ENCODE results near the gene CDK14.

Gene CDK14

DNA sequence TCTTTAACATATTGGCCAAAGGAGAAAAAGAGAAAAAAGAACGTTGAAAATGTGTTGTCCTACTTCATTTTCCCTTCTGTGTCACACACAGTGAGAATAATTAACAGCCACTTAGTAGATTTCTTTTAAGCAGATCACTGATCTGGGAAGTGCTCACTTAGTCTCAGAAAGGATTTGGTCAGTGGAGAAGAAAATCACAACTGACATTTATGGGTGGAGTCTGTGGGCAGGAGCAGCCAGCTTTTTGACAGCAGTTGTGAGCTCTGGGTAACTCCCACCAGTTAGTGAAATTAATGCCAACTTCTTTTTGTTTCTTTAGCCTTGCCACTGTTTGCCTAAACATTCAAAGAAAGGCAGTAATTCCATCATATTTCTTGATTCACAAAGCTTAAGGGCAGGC lies 49.7 kb downstream of the CDK14 start:
- no peak for DNase-seq

DNA sequence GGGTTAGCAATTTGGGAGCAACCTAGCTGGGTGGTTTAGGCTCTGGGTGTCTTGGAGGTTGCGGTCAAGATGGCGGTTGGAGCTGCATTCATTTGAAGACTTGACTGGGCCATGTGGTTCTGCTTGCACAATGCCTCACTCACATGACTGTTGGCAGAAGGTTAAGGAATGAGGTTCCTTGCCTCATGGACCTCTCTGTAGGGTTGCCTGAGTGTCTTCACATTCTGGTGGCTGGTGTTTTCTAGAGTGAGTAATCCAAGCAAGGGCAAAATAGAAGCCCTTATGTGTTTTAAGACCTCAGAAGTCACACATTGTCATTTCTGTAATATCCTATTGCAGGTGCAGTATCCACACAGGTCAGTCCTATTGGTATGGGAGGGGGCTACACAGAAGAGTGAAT lies 52.0 kb downstream of the CDK14 start:
- no peak for DNase-seq

DNA sequence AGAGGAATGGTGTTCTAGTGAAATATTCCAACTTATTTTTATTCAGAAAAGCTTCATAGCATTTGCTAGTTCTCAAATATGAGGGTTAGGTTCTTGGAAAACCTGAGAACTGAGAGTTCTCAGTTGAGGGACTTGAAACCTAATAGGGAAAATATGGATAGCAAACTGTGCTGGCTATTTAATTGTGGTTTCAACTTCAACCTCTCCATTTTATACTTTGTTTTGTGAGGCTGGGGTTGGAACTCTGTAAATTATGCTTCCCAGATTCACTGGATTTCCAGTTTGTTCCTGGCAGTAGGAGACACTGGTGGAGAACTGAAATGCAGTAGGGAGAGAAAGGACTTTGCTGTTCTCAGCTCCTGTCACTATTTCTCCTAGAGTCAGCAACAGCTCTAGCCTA lies 52.7 kb downstream of the CDK14 start:
- DNase-seq: no peak

DNA sequence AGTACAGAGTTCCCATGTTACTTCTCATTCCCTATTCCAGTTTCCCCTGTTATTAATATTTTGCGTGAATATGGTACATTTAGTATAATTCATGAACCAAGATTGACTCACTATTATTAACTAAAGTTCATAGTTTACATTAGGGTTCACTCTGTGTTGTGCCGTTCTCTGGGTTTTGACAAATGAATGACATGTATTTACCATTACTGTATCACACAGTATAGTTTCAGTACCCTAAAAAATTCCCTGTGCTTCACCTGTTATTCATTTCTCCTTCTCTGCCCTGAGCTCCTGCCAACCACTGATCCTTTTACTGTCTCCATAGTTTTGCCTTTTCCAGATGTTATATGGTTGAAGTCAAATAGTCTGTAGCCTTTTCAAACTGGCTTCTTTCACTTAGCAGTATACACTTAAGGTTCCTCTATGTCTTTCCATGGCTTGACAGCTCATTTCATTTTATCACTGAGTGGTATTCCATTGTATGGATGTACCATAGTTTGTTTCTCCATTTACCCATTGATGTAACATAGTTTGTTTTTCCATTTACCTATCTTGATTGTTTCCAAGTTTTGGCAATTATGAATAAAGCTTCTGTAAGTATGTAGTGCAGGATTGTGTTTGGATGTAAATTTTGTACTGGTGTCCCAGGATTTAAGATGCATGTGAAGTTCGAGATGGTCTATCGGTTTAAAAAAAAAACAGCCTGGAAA lies 58.8 kb downstream of the CDK14 start:
- DNase-seq: no peak

DNA sequence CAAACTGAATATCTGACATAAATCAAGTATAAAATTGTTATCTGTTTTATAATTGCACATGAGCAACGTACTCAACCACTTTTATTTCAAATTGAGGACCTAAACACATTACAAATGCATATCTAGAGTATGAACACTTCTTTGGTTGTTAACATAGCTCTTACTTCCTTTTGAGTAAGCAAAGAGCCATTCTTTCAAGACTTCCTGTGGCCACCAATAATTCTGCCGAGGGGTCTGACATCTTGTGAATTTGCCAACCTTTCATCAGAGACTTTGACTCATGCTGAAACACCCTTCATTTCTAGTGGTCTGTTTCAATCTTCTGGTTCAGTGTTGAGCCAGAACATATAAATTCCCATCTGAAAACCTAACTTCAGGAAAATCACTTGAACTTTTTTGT lies 59.4 kb downstream of the CDK14 start:
- no peak for DNase-seq

DNA sequence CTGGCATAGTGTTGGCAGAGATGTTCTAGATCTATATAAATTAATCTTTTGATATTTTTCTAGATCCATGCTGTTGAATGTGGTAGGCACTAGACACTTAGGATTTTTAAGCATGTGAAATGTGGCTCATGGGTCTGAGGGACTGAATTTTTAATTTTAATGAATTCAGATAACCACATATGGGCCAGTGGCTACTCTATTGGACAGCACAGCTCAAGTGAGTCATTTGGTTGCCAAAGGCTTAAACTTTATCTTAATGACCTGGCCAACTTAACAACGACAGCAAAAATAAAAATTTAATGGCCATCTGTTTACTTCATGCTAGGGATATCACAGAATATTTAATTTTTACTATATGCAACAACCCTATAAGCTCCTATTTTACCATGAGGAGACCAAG lies 61.4 kb downstream of the CDK14 start:
- no peak for DNase-seq

DNA sequence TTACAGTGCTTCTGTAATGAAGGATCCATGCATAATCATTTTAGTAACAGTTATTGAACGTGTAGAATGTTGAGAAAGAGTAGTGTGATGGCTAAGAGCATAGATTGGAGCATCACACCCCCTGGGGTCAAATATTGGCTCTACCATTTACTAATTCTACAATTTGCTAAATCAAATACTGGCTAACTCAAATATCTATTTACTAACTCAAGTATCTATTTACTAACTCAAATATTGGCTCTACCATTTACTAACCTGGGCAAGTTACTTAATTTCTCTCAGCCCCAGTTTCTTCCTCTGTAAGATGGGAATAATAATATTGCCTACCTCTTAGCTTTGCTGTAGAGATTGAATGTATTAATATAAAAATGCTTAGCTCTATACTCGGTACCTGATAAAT lies 64.0 kb downstream of the CDK14 start:
- no peak for DNase-seq

DNA sequence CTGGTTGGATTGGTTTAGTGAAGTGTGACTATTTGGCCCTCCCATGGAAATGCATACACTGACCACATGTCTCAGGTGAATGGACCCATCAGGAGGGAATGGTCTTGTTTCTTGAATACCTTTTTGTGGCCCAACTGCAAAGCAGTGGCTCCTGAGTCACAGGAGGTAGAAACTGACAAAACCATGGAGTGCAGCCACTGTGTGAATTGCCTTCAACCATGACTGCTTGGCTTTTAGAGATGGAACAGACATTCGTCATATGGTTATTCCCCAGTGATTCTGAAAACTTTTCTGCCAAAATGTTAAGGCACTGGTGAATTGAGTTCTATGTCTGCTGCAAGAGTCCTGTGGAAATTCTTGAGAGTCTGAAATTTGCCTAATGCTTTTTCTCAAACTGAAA lies 64.7 kb downstream of the CDK14 start:
- no peak for DNase-seq

DNA sequence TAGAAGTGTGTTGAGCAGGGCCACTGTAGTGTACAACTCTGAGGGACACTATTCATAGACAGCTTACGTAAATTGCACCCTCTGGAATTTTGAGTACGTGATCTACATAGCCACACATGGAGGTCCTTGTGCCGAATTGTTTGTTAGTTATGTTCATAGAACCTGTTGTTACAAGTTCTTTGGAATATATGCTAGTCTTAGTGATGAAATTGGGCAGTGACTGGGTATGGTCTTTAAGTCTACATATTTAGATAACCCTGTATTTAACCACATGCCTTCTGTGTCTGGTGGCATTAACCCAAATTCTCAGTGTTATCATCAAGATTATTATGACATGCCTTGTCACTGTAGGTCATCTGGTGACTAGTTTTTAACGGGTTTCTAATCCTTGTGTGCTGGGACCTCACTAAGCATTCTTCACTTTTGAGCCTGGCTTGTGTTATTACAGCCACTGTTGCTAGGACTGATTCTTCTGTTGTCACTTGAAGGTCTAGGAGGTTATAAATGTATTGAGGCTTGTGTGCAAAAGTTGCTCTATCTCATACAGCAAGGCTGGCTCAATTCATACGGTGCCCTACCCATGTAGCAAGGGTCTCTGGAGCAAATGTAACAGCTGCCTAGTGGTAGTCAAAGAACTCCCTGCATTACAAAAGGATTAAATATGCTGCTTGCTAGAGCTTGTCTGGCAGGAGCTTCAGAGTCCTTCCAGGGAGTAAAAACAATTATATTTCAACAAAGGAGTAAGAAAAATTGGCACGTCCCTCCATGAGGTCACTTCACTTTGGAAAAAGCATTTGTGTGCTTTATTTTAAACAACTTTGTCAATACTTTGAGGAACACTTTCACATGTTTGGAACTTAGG lies 65.4 kb downstream of the CDK14 start:
- DNase-seq: no peak

DNA sequence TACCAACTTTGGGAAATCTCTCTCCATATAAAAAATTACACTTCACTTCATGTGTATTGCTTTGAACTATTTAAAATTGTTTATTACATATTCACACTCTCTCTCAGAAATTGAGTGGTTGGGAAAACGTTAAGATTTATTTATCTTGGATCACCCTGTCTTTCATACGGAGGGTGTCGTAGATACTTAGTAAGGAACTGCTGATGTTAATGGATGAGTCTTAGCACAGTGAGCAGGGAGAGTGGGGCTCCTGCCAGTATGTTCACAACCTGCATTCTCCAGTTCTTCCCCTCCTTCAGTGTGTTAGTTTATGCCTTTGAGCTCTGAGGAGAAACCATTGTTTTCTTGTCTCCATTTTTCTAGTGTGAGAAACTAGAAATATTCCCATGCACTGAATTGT lies 67.1 kb downstream of the CDK14 start:
- no peak for DNase-seq

DNA sequence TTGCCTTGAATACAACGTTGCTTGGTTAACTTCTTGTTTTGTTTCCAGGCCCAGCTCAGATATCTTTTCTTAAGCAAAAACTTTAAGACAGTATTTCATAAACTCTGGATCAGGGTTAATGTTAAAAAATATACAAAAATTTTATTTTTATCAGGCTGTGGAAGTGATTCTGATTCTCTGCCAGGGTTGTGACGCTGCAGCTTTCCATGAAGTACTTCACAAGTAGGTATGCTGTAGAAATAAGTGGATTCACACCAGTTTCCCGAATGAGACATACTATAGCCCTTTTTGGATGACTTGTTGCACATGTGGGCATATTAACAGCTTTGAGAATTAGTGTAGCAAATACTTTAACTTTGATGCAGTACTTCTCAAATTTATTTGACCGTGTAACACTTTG lies 70.1 kb downstream of the CDK14 start:
- no peak for DNase-seq

DNA sequence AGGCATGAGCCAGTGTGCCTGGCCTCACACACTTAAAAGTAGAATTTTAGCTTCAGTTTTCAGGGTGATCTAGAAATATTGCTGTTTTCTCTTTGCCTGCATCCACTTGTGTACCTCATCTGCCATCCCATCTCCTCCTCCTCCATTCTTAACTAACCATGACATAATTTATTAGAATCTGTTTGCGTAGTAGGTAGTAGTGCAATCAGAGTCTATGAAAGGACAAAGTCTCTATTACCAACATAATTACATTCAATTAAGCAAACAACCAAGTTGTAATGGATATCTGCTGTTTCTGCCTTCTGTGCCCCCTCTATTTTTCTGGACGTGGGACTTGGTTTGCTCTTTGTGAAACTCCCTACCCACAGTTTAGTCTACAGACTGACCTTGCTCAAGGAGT lies 72.9 kb downstream of the CDK14 start:
- no peak for DNase-seq

DNA sequence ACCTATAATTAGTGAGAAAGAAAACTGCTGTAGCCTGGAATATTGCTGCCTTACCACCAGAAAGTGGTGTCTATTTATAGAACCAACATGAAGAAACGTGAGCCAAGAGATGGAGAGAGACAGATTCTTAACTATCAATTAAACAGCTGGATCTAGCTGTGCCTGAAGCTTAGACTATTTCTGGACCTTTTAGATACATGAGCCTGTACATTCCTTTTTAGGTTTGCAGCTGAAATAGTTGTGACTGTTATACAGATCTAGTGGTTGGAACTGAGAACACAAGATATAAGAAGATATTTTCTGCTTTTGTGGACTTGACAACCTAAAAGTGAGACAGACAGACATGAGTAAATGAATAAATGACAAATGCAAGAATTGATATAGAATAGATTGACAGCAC lies 73.4 kb downstream of the CDK14 start:
- no peak for DNase-seq

DNA sequence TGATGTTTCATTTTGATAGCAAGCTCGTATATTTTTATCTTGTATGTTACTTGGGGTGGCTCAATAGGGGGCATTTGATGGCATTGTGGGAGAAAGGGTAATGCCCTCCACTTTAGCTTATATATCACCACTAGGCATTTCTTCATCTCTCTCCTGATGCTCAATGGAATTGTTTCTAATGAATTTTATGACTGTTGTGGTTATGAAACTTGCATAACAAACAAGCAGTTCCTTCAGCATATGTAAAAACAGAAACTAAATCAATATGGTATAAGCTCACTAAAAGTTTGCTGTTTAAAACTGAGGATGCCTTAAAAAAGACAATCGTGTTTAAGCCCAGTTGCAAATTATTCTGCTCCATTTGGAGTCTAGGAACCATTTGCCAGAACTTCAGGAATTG lies 75.5 kb downstream of the CDK14 start:
- DNase-seq: no peak

DNA sequence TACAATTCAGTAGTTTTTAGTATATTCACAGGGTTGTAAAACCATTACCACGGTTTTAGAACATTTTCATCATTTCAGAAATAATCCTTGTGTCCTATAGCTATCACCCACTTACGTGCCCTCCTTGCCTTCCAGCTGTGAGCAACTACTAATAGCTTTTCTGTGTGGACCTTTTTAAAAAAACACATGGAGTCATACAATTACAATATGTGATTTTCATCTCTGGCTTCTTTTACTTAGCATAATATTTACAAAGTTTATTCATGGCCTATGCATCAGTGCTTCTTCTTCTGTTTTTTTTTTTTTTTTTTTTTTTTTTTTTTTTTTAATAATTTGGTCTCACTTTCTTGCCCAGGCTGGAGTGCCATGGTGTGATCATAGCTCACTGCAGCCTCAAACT lies 76.1 kb downstream of the CDK14 start:
- DNase-seq: no peak

DNA sequence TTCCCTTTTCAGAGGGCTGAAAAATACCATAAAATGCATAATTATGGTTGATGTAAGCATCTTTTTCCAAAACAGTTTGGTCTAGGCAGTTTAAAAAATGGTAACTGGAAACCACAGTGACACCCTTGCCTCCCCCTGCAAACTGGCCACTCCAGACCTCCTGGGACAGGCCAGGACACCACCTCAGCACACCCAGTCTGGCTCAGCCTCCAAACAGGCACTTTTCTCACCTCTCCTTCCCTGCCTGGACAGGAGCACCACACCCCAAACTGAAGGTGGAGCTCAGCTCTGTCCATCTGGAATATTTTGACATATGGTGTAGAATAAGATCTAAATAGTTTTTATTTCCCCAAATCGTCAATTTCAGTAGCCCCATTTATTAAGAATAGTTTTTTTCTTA lies 78.5 kb downstream of the CDK14 start:
- DNase-seq: no peak

DNA sequence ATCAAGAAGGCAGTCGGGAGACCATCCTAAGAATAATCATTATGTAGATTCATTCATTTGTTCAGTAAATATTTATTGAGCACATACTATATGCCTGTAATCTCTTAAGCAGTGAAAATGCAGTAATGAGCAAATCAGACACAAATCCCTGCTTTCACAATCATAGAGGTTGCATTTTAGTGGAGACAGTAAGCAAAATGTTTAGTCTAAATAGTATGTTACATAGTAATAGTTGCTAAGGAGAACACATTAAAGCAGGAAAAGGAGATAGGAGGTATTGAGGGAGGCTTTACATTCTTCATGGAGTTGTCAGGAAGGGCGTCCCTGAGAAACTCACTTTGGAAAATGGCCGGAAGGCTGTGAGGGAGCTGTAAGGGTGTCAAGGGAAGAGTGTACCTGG lies 79.9 kb downstream of the CDK14 start:
- no peak for DNase-seq

DNA sequence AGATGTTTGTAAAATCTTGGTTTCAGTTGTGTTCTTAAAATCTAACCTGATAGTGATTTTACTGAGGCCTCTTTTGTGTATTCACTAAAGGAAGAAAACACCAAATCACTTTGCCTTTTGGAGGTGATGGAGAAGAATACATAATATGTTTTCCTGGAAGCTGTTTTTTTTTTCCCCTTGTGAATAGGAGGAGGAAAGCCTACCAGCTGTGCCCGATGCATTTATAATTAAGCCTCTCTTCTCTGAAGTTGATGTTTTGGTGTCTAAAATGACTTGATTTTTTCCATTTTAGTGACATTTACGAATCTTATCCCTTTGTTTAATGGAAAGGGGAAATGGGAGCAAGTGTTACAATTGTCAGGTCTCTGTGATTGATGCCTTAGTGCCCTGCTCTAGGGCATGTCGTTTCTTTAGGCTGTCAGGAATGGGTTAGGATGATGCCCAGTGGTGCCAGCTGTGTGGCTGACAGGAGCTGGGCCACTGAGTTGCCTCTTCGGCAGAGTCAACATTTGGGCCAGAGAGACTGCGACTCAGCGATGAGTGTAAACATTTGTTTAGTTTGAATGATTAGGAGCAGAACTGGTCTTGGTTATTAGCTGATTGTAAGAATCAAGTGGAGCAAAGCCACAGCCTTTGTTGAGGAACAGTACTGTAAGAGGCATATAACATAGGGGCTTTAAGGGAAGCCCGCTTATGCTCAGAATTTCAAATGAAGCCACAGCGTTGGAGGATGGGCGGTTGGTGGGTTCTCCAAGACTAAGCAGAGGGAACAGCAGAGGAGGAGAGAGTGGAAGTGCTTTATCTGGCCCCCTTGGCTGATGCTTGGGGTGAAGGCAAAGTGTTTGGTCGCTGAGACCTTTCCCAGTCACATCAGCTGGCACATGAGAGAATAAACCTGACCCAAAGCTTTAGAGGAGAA lies 81.6 kb downstream of the CDK14 start:
- DNase-seq: no peak

DNA sequence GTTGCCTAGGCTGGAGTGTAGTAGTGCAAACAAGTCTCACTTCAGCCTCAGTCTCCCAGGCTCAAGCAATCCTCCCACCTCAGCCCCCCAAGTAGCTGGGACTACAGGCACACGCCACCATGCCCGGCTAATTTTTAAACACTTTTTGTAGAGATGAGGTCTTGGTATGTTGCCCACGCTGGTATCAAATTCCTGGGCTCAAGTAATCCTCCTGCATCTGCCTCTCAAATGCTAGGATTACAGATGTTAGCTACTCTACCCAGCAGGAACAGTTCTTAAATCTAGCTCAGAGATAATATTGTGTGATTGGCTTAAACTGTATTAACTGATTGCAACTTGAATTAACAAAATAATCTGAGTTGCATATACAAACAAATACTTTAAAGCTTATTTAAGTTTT lies 82.9 kb downstream of the CDK14 start:
- no peak for DNase-seq

DNA sequence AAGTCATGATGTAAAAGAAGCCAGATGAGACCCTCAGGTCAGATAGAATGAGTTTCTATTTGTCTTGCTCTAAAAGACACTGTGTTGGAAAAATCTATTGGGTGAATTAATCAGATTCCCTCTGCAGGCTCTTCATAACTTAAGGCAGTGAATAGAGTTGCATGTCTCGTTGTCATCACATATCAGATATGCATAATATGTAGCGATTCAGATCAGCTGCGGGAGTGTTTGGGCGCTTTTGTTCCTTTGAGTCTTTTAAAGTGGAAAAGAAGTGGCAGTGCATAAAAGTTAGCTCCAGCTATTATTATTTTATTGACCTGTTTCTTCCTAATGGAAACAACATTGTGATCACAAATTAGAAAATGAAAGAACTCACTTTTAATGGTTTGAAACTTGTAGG lies 84.4 kb downstream of the CDK14 start:
- no peak for DNase-seq

DNA sequence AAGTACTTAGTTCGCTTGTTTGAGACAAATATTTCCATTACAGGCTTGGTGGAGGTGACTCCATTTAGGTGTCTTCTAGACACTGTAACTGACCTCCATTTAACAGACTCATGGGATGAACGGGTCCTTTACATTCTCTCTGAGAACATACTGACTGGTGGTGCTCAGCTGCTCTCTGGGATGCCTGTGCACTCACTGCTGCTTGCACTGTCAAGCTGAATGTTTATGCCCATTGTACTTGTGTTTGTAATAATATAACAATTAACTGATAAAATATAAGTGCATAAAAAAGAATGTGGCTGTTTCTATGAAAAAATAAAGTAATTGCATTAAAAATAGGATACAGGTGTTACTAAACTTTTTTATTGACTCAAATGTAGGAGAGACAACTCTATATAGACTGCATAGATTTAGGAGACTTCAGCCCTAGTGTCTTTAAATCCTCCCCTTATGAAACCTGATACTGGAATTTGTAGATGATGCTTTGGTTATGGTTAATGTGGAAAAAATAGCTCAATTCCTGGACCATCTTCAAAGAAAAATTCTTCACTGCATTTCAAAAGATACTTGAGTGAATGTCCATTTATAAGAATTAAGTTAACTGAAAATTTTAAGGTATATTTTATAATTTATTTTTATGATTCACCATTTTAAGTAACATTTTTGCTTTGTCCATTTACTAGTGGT lies 85.4 kb downstream of the CDK14 start:
- DNase-seq: no peak

DNA sequence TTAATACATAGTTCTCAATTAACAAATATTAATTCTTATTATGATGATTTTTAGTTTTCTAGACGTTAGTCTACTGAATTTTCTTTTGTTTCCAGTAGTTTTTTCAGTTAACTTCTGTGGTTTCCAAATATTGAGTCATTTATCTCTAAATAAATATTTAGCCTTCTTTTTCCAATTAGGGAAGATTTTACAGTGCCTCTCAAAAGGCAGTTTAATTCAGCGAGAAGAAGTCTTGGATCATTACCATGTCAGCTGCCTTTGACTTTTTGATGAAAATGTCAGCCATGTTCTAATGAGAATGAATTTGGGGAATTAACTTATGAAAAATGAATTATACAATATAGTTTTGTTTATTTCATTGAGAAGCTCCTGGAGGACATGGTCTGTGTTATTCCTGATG lies 90.0 kb downstream of the CDK14 start:
- no peak for DNase-seq

DNA sequence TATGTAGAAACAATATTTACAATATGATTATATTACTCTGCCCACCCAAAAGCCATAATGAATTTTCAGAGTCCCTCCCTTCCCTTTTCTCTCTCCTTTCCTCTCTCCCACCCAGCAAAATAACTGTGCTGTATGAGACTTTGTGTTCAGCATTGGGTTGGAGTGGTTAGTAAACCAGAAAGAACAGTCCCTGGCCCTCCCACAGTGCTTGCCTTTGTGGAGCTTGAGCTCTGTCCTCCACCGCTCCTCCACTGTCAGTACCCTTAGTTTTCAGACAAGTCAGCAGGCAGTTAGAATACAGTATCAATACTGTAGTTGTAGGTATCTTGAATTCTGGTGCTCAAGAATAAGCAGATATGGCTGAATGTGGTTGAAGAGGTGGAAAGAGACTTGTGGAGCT lies 92.7 kb downstream of the CDK14 start:
- no peak for DNase-seq
